GM19463 (cell line): ENCODE results near the gene TAPBPL.
"Not testable (repeated sequence)": the region's sequence is repeated elsewhere in the genome, so short reads cannot be mapped to it uniquely, and the experiment has no call there.

Source experiments
- ATAC-seq: cut with Tn5 transposase; IDR thresholded peaks from one replicate; pipeline ENCODE4 v1.9.1; 2021; ENCODE audit warnings: mild to moderate bottlenecking, moderate library complexity; ENCODE audit not compliant: unreplicated experiment

Gene TAPBPL, protein sequence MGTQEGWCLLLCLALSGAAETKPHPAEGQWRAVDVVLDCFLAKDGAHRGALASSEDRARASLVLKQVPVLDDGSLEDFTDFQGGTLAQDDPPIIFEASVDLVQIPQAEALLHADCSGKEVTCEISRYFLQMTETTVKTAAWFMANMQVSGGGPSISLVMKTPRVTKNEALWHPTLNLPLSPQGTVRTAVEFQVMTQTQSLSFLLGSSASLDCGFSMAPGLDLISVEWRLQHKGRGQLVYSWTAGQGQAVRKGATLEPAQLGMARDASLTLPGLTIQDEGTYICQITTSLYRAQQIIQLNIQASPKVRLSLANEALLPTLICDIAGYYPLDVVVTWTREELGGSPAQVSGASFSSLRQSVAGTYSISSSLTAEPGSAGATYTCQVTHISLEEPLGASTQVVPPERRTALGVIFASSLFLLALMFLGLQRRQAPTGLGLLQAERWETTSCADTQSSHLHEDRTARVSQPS

DNA sequence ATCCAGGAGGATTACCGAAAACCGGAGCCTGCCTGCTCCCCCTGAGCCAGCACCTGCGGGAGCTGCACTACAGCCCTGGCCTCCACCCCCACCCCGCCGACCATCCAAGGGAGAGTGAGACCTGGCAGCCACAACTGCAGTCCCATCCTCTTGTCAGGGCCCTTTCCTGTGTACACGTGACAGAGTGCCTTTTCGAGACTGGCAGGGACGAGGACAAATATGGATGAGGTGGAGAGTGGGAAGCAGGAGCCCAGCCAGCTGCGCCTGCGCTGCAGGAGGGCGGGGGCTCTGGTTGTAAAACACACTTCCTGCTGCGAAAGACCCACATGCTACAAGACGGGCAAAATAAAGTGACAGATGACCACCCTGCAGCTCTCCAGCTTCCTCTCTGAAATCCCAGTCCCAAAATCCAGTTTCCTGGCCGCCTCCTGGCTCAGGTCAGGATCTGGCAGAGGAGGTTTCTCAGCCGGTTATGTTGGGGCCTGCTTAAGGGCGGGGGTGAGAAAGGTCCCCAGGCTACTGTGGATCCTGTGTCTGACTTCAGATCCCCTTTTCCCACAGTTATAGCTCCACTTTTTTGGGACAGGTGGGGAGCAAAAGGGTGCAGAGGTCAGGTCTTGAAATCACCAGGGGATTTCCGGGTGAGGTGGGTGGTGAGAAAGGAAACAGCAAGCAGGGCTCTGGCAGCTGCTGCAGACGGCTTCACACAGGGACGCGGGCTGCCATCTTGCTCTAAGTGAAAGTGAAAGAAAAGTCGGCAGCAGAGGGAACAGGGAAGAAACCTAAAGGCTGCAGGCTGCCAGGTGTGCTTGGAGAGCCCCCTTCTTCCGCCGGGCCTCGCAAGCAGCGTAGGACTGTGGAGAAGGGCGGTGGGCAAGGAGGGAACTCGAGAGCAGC lies at the start of gene TAPBPL:
TSS of gene TAPBPL (plus strand) at position 695 of the 897 bp plus-strand sequence. CDS start 207 bp downstream, outside the sequence.
- peak; percentile 76 for ATAC-seq

DNA sequence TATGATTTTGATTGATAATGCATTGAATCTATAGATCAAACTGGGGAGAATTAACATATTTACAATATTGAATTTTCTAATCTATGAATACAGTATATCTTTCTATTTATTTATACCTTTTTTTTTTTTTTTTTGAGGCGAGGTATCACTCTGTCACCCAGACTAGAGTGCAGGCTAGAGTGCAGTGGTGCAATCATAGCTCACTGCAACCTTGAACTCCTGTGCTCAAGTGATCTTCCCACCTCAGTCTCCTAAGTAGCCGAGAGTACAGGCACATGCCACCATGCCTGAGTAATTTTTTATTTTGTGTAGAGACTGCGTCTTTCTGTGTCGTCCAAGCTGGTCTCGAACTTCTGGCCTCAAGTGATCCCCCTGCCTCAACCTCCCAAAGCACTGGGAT lies 47.5 kb upstream of the TAPBPL start:
- ATAC-seq = no peak

DNA sequence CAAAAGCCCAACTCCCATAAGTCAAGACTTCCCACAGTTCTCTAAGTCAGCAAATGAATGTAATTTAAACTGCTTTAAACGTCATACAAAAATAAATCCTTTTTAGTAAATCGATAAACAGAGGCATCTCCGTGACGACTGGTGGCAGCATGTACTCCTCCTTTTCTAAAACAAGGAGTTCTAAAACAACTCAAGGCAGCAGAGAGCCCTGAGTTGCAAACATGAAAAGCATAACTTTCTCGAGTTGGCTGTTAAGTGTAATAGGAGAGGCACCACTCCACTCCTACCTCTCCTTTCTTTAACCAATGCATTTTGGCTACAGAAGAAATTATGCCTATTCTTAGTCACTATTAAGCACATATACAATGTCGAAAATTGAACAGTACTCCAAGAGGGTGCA lies 45.9 kb upstream of the TAPBPL start:
- no peak for ATAC-seq

DNA sequence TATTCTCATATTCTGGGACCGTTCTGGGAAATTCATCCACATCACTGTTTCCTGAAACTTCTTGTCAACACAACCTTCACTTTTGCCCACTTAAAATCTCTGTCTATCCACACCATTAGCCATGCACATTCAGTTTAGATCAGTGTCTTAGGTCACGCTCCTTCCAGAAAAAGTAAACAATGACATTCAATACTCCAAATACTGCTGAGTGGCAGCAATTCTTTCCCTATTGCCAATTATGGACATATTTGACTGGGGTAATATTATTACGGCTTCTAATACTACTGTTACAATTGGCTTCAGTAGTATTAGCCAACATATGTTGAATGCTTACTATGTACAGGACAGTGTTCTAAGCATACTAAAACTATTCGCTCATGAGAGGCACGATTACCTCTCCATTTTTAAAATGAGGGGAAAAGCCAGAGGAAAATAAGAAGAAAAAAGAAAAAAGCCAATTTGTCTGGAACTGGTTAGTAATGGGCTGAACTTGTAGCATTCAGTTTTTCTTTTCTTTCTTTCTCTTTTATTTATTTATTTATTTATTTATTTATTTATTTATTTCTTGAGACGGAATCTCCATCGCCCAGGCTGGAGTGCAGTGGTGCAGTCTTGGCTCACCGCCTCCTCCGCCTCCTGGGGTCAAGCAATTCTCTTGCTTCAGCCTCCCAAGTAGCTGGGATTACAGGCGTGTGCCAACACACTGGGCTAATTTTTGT lies 44.4 kb upstream of the TAPBPL start:
- ATAC-seq = no peak

DNA sequence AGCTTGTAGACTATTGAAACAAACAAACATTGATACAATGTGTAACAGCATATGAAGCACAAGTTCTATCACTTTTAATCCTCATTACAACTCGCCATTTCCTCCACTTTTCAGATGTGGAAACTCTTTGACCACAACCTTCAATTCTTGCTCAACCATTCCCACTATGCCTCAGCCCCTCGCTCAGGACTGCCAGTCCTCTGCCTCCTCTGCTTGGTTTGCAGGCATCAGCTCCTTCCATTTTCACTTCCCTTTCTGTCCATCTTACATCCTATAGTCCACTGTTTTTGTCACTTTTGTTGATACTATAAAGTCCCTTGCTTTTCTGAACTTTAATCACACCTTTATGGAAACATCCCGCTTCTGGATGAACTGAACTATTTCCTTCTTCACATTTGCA lies 35.2 kb upstream of the TAPBPL start:
- no peak for ATAC-seq

DNA sequence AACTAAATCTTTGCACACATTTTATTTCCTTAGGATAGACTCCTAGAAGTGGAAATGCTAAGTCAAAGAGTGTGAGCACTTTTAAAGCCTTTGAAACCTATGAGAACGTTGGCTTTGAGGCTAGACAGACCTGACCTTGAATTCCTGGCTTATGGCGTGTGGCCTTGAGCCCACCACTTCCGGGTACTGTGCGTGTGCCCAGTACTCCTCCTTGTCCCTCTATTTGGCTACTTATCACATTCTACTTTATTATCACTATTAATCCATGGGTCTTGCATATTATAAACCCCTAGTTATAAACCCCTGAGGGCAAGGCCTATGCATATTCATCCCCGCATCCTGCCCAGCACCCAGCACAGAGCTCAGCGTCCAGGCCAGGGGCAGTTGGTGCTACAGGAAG lies 33.0 kb upstream of the TAPBPL start:
- no peak for ATAC-seq

DNA sequence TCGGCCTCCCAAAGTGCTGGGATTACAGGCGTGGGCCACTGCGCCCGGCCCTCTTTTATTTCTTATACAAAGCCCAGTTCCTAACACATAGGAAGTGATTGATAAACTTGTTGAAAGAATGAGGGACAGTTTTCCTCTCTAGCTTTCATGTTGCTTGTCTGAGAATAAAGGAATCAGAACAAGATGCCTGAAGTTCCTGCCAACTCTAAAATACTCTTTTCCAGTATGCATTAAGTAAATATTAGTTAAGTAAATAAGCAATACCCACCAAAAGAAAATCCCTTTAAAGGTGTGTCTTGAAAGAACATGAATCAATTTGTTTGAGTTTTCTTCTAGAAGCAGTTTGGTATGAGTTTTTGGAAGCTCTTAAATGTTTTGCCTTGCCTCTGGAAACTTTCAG lies 31.5 kb upstream of the TAPBPL start:
- ATAC-seq = no peak

DNA sequence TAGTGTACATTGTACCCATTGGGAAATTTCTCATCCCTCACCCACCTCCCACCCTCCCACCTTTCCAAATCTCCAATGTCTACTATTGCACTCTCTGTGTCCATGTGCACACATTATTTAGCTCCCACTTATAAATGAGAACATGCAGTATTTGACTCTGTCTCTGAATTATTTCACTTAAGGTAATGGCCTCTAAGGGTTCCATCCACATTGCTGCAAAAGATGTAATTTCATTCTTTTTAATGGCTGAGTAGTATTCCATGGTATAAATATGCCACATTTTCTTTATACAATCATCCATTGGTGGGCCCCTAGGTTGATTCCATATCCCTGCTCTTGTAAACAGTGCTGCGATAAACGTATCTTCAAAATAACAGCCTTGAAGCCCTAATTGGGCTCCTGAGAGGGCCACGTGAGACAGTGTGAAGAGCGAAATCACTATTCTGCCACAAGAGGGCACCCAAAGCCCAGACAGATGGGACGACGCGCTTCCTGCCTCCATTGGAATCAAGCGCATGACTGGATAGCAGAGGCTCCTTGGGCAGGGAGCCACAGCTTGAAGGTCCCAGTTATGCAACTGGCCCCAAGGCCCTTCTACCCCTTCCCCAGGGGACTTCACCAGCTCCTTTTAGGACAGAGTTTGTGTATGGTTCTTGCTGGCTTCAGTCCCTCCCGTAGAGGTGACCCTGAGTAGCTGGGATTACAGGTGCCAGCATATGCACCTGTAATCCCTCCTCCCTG lies 28.4 kb upstream of the TAPBPL start:
- no peak for ATAC-seq

DNA sequence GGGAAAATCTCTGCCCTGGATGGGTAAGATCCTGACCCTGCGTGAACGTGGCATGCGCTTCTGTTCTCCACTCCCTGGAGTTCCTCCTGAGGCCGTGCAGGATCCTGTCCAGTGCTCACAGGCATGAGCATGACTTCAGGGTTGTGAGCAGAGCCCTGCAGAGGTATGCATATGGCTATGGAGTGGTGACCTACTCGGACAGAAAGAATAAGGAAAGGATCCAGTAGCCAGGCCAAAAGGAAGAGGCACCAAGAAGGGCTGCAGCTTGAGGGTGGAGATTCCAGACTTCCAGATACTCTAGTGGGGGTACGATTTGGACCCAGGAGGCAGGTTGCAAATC lies 27.9 kb upstream of the TAPBPL start:
- ATAC-seq = no peak

DNA sequence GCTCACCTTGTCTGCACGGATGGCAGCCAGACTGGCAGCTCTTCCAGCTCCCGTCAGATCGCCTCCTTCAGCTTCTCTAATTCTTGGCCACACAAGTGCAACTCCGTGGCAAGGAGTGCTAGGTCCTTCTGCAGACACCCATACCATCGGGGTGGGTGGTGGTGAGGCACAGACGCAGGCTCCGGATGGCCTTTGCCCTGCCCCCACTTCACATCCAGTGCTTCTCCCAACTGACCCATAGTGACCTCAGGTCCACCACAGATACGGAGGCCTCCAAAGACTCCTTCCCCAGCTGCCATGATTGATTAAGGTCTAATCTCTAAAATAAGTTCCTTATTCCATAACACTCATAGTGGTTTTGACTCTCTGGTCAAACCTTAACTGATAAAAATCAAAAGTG lies 27.0 kb upstream of the TAPBPL start:
- ATAC-seq = no peak

DNA sequence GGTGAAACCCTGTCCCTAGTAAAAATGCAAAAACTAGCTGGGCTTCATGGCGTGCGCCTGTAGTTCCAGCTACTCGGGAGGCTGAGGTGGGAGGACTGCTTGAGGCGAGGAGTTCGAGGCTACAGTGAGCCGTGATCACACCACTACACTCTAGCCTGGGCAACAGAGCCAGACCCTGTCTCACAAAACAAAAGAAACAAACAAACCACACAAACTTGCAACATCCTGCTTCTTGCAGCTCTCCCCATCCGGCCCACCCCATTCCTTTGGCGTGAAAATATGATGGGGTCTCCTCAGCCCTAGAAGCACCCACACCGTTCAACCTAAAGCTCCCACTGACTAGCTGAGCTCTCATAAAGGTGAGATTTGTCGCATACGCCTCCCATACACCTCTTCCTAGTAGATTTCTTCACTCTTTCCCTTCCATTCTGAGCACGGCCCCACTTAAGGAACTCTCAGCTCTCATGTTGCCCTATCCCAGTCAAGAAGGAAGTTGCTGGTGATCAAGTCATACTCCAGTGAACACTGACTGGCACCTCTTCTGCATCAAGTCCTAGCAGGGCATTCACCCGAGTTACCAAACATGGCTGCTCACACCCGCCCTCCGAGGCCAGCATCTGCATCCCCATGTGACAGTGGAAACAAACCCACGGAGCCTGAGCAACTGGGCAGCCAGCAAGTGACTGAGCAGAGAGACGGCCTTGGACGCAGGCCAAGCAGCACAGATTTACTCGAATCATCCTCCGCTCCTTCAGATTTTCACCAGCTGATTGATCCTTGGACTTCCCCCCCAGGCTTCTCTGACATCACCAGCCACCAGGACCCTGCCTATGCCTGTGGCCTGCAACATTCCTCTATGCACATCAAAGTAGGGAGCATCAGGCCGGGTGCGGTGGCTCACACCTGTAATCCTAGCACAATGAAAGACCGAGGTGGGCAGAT lies 26.0 kb upstream of the TAPBPL start:
- no peak for ATAC-seq

DNA sequence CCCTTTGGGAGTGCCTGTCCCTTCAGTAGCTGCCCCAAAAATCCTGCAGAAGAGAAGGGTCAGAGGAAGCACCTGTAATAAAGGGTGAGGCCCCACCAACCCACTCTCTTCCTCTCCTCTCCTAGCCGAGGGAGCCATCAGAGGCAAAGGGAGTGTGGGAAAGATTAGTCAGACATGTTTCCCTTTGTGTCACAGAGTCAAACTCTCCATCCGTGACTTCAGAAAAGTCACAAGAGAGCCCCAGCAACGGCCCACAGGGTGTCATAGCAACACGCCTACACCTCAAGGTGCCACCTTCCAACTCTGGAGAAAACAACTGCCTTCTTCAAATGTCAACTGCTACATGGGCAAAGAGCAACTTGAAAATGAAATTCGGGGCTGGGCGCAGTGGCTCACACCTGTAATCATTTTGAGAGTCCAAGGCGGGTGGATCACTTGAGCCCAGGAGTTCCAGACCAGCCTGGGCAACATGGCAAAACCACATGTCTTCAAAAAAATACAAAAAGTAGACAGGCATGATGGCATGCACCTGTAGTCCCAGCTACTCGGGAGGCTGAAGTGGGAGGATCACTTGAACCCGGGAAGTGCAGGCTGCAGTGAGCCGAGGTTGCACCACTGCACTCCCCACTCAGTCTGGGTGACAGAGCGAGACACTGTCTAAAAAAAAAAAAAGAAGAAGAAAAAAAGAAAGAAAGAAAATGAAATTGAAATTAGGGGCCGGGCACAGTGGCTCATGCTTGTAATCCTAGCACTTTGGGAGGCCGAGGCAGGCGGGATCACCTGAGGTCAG lies 24.8 kb upstream of the TAPBPL start:
- peak; percentile 65 for ATAC-seq

DNA sequence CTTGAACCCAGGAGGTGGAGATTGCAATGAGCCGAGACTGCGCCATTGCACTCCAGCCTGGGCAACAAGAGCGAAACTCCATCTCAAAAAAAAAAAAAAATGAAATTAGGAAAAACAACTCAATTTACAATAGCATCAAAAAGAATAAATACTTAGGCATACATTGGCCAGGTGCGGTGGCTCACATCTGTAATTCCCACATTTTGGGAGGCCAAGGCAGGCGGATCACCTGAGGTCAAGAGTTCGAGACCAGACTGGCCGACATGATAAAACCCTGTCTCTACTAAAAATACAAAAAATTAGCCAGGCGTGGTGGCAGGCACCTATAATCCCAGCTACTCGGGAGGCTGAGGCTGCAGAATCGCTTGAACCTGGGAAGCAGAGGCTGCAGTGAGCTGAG lies 24.0 kb upstream of the TAPBPL start:
- ATAC-seq = not testable (repeated sequence)

DNA sequence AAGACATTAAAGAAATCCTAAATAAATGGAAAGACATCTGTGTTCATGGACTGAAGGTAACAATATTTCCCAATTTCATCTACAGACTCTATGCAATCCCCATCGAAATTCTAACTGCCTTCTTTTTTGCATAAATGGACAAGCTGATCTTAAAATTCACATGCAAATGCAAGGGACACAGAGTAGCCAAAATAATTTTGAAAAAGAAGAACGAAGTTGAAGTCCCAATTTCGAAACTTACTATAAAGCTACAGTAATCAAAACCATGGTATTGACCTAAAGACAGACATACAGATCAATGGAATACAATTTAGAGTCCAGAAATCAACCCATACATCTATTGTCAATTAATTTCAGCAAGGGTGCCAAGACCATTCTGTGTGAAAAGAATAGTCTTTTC lies 23.5 kb upstream of the TAPBPL start:
- no peak for ATAC-seq

DNA sequence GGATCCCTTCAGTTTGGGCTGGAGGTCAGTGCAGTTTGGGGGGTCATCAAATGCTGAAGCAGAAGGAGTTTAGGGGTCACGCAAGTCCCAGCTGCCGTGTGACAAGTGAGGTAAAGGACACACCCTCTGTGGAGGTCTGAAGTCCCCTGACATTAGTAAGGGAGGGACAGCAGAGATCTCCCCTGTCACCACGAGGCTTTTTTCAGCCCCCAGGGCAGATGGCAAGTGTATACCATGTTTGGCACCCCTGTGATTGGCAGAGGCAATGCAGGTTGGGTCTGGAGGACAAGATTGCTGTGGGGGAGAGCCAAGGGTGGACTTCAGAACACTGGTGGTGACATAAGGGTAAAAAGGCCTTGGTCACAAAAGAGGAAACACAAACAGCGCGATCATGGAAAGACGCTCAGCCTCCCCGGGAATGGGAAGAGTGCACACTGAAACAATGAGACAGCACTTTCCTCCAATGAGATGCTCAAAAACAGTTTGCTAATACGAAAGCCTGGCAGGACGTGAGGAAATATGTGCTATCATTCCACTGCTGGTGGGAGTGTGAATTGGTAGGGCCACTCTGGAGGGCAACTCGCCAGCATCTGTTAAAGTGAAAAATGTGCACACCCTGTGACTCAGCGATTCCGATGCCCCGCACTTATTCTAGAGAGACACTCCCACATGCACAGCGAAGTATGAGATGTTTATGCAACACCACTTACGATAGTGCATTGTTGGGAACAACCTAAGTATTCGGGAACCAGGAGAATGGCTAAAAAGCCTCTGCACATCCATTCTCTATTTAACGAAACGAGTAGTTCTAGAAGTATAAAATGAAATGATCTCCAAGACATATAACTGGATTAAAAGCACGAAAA lies 21.5 kb upstream of the TAPBPL start:
- ATAC-seq = no peak

DNA sequence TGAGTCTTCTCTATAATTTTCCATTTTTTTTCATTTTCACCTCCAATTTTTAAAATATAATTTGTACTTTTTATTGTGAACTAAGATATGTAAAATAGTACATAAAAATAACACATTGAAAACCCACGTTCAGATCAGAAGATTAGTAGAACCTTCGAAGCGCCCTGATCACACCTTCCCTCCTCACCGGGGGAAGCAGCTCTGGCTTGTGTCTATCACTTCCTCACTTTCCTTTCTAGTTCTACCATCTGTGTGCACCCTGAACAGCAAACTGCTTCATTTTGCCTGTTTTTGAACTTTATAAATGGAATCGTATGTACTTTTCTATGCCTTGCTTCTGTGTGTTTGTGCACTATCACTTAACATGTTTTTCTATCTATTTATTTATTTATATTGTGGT lies 18.9 kb upstream of the TAPBPL start:
- no peak for ATAC-seq

DNA sequence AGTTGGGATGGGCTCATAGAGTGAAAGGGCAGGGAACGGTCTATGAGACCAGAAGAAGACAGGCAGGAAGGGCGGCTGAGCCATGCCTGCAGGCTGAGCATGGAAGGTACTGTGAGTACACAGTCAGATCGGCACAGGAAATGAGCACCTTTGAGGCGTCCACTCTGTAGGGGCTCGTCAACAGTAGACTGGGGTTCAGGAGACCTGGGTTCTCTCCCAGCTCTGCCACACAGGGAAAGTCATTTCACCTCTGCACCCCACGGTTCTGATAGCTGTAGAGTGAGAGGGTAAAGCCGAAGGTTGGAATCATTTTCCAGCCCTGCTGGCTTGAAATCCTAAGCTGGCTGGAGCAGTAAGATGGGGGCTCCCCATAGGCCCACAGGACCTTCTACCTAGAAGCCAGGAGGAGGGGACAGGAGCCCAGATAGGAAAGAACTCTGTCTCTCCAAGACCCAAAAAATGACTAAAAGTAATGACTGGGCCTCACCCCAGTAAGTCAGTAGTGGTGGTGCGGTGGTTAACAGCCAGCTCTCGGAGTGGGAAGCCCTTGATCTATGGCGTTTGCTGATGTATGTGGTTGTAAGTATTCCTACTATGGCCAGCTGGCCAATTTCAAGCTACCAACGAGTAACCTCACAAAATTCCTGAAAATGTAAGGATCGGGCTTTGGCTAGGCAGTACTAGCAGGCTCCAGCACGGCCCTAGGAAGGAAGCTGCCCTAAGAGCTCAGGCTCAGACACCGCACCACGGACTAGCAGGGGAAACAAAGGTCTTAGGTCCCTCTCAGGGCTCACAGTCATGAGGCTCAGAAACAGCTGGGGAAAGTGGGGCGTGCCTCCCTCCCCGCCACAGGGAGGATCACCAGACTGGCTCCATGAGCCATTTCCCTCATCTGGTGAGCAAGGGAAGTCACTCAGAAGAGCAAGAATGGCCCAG lies 17.4 kb upstream of the TAPBPL start:
- no peak for ATAC-seq
